ENCODE measurements around the gene ACER2. TPM values are rescaled to one million over a fixed set of nuclear protein-coding genes. Genes with fewer than 3 reads are reported as not detected.

Gene ACER2
- total and polyA plus RNA-seq, 8 donors = 2.7 to 8.1 (median 3.1) TPM

GRCh38 chr9:19490828-19491227 lies 82.0 kb downstream of the ACER2 start:
- DNase-seq (no peak), ATAC-seq (no peak)
- Histone ChIP-seq H3K4me3 (no peak overlapping the region), H3K4me1 (peaks cover 2 to 13% of the 10 kb centered on the region in 2 donors), H3K36me3 (no peaks in the 10 kb centered on the region), H3K27me3 (peaks cover 0 to 6% of the 10 kb centered on the region in 2 donors), H3K27ac (no peak overlapping the region), H3K9me3 (no peaks in the 10 kb centered on the region)
- intact Hi-C loops (cut with DNase I) = no loop called here
- no peak for TF ChIP-seq CTCF (IDR thresholded peaks at IDR 0.05)

GRCh38 chr9:19492775-19493173 lies 84.0 kb downstream of the ACER2 start:
- H3K27ac ChIP-seq = peak overlapping the region in 1 of 2 donors; percentile 7
- no peak overlapping the region for H3K4me3 ChIP-seq

GRCh38 chr9:19493174-19493811 lies 84.5 kb downstream of the ACER2 start:
- peaks cover 2 to 13% of the 10 kb centered on the region in 2 donors for H3K4me1 ChIP-seq
- no peaks in the 10 kb centered on the region for H3K9me3 ChIP-seq
- H3K36me3 ChIP-seq = no peaks in the 10 kb centered on the region
- ATAC-seq (peak; percentile 88), DNase-seq (peak; percentile 40 to 79 (median 66))
- H3K27me3 ChIP-seq = peaks cover 0 to 6% of the 10 kb centered on the region in 2 donors
- peak overlapping the region in 1 of 2 donors; percentile 6 for H3K4me3 ChIP-seq
- peak; percentile 63 to 72 for TF ChIP-seq CTCF (IDR thresholded peaks at IDR 0.05)
- H3K27ac ChIP-seq = peak overlapping the region; percentile 7 to 73
- intact Hi-C loops (cut with DNase I) = no loop called here

More at GRCh38 chr9:19492775-19493173, 84.0 kb downstream of the ACER2 start:
- intact Hi-C loops (cut with DNase I) = no loop called here
- peaks cover 0 to 6% of the 10 kb centered on the region in 2 donors for H3K27me3 ChIP-seq
- H3K36me3 ChIP-seq = no peaks in the 10 kb centered on the region
- no peak for TF ChIP-seq CTCF (IDR thresholded peaks at IDR 0.05)
- ATAC-seq (no peak), DNase-seq (no peak)
- H3K4me1 ChIP-seq = peaks cover 2 to 13% of the 10 kb centered on the region in 2 donors
- H3K9me3 ChIP-seq = no peaks in the 10 kb centered on the region

GRCh38 chr9:19493876-19494275 lies 85.1 kb downstream of the ACER2 start:
- no peak overlapping the region for H3K4me3 ChIP-seq
- H3K36me3 ChIP-seq = no peaks in the 10 kb centered on the region
- peaks cover 0 to 6% of the 10 kb centered on the region in 2 donors for H3K27me3 ChIP-seq

More at GRCh38 chr9:19493876-19494275, 85.1 kb downstream of the ACER2 start:
- DNase-seq = no peak
- Histone ChIP-seq H3K27ac (no peak overlapping the region), H3K9me3 (no peaks in the 10 kb centered on the region), H3K4me1 (peaks cover 2 to 13% of the 10 kb centered on the region in 2 donors)
- no peak for TF ChIP-seq CTCF (IDR thresholded peaks at IDR 0.05)
- ATAC-seq = no peak
- intact Hi-C loops (cut with DNase I) = no loop called here

Measured in left lung (tissue), 10 donors.